AG10803 (cell line): ENCODE measurements around the gene SLC1A2.

Experiments used
- DNase-seq: peaks from one replicate; pipeline ENCODE4 v3.0.0; 2010; ENCODE audit warnings: low read depth
- H3K4me3 ChIP-seq: 2 replicates; pipeline ENCODE4 v1.5.1; 2011; ENCODE audit warnings: mild to moderate bottlenecking, low read length, control low read depth
- TF ChIP-seq, protein P1 (sequence below): conservative IDR thresholded peaks from 2 replicates; pipeline ENCODE4 v1.5.1; 2011; ENCODE audit warnings: mild to moderate bottlenecking, low read length, control low read depth, inconsistent platforms

SLC1A2 gene

GRCh38 chr11:35237351-35237750 is 182.0 kb downstream of the SLC1A2 start:
- DNase-seq = no peak
- TF ChIP-seq, protein P1, sequence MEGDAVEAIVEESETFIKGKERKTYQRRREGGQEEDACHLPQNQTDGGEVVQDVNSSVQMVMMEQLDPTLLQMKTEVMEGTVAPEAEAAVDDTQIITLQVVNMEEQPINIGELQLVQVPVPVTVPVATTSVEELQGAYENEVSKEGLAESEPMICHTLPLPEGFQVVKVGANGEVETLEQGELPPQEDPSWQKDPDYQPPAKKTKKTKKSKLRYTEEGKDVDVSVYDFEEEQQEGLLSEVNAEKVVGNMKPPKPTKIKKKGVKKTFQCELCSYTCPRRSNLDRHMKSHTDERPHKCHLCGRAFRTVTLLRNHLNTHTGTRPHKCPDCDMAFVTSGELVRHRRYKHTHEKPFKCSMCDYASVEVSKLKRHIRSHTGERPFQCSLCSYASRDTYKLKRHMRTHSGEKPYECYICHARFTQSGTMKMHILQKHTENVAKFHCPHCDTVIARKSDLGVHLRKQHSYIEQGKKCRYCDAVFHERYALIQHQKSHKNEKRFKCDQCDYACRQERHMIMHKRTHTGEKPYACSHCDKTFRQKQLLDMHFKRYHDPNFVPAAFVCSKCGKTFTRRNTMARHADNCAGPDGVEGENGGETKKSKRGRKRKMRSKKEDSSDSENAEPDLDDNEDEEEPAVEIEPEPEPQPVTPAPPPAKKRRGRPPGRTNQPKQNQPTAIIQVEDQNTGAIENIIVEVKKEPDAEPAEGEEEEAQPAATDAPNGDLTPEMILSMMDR = no peak
- H3K4me3 ChIP-seq = no peak overlapping the region

DNA sequence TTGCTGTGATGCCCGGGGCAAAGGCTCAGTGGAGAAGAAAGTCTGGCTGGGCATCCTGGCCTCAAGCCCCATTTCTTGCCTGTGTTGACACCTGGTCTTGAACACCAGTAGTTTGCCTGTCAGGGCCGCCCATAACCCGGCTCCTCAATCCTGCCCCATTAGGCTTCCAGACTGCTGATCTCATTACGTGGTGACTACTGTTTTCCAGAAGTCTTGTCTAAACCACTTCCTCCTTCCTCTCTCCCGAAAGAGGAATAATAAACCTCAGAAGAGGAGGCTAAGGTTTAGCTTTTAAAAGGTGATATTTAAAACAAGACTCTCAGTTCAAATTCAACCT is 182.7 kb downstream of the SLC1A2 start:
- TF ChIP-seq, protein P1 = no peak
- peak; percentile 83 for DNase-seq
- no peak overlapping the region for H3K4me3 ChIP-seq

GRCh38 chr11:35235936-35236666 is 183.3 kb downstream of the SLC1A2 start:
- peak; percentile 87 for DNase-seq
- H3K4me3 ChIP-seq = no peak overlapping the region
- TF ChIP-seq, protein P1 = no peak

GRCh38 chr11:35235498-35235897 is 183.9 kb downstream of the SLC1A2 start:
- DNase-seq = no peak
- H3K4me3 ChIP-seq = no peak overlapping the region
- TF ChIP-seq, protein P1 = no peak

- TF ChIP-seq, protein P1 = no peak
- no peak overlapping the region for H3K4me3 ChIP-seq
- no peak for DNase-seq
Measured at GRCh38 chr11:35235157-35235468, 184.2 kb downstream of the SLC1A2 start.

GRCh38 chr11:35234460-35235156 is 184.8 kb downstream of the SLC1A2 start:
- TF ChIP-seq, protein P1 = no peak
- no peak overlapping the region for H3K4me3 ChIP-seq
- no peak for DNase-seq

DNA sequence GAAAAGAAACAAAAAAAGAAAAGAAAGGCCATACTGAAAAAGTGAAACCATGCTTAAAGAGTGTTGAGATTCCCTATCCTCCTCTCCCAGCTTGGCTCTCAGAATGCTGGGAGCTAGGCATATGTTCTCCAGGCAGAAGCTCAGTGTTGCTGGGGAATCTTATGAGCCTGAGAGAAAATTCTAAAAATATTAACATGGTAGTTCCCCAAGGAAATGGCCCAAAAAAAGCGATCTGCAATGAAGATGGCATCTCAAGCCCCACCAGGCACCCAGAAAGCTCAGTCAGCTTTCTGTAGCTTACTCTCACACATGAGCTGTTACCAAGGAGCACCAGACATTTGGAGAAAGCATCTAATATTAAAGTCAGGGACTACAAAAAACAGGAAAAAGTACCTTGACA is 185.8 kb downstream of the SLC1A2 start:
- TF ChIP-seq, protein P1 = no peak
- no peak overlapping the region for H3K4me3 ChIP-seq
- no peak for DNase-seq
